CD8-positive, alpha-beta memory T cell (primary cell): ENCODE measurements around the gene ZFPM1. TPM values are rescaled to one million over a fixed set of nuclear protein-coding genes. Genes with fewer than 3 reads are reported as not detected.
"Not testable (repeated sequence)": the region's sequence is repeated elsewhere in the genome, so short reads cannot be mapped to it uniquely, and the experiment has no call there.

Experiments
- CTCF ChIA-PET: fragments of 350-600 bp; sonication (Branson Sonifier 250); formaldehyde crosslinking; loops from one replicate; lab custom pipeline; 2021; ENCODE audit warnings: antibody characterized with exemption; lab: Charles Lee
- POLR2A ChIA-PET: fragments of 350-600 bp; sonication (Branson Sonifier 250); formaldehyde crosslinking; loops from one replicate; lab custom pipeline; 2021; ENCODE audit warnings: antibody characterized with exemption; lab: Charles Lee
- DNase-seq, 5 donors: peaks; one replicate each; pipeline versions ENCODE4 v3.0.0 to v3.0.0-alpha.2; 2020 to 2022; ENCODE audit warnings: mixed read lengths in 1 of 5
- H3K27ac ChIP-seq: one replicate; pipeline ENCODE4 v1.7.0; 2013; ENCODE audit warnings: low read depth, mild to moderate bottlenecking, low read length, moderate library complexity
- H3K27me3 ChIP-seq: 2 replicates; pipeline ENCODE4 v1.7.0; 2013; ENCODE audit warnings: low read length, mild to moderate bottlenecking; ENCODE audit not compliant: insufficient read depth, poor library complexity, severe bottlenecking
- H3K36me3 ChIP-seq: 2 replicates; pipeline ENCODE4 v1.7.0; 2013; ENCODE audit warnings: mild to moderate bottlenecking, low read length, moderate library complexity; ENCODE audit not compliant: insufficient read depth
- H3K4me1 ChIP-seq: 2 replicates; pipeline ENCODE4 v1.7.0; 2013; ENCODE audit warnings: mild to moderate bottlenecking, low read length, moderate library complexity; ENCODE audit not compliant: insufficient read depth
- H3K4me3 ChIP-seq: 2 replicates; pipeline ENCODE4 v1.7.0; 2013; ENCODE audit warnings: mild to moderate bottlenecking, low read length
- H3K9me3 ChIP-seq: 2 replicates; pipeline ENCODE4 v1.7.0; 2013; ENCODE audit warnings: mild to moderate bottlenecking, low read length
- H3K27ac Mint-ChIP-seq, 8 donors: one replicate each; pipeline ENCODE4 v1.8.0; 2020 to 2021; ENCODE audit warnings: mixed read lengths in 8 of 8, mild to moderate bottlenecking in 6 of 8, inconsistent platforms in 3 of 8, moderate library complexity in 3 of 8
- H3K27me3 Mint-ChIP-seq, 2 donors: one replicate each; pipeline ENCODE4 v1.8.0; 2020 to 2021; ENCODE audit warnings: mixed read lengths in 2 of 2, mild to moderate bottlenecking in 1 of 2, moderate library complexity in 1 of 2
- H3K36me3 Mint-ChIP-seq, 3 donors: one replicate each; pipeline ENCODE4 v1.8.0; 2020 to 2021; ENCODE audit warnings: mixed read lengths in 3 of 3, inconsistent platforms in 1 of 3, mild to moderate bottlenecking in 1 of 3
- H3K4me1 Mint-ChIP-seq, 3 donors: one replicate each; pipeline ENCODE4 v1.8.0; 2020 to 2021; ENCODE audit warnings: mixed read lengths in 3 of 3, inconsistent platforms in 1 of 3, mild to moderate bottlenecking in 1 of 3
- H3K4me3 Mint-ChIP-seq, 7 donors: one replicate each; pipeline ENCODE4 v1.8.0; 2020 to 2021; ENCODE audit warnings: mixed read lengths in 7 of 7, mild to moderate bottlenecking in 6 of 7, moderate library complexity in 4 of 7, inconsistent platforms in 2 of 7
- H3K9me3 Mint-ChIP-seq, 5 donors: one replicate each; pipeline ENCODE4 v1.8.0; 2020 to 2022; ENCODE audit warnings: mixed read lengths in 5 of 5, mild to moderate bottlenecking in 3 of 5, moderate library complexity in 2 of 5, inconsistent platforms in 1 of 5
- polyA plus RNA-seq: library from polyadenylated mRNA; unstranded; fragments of 300-500 nt; fragmentation: Illumina TruSeq; gene quantifications from one replicate; pipeline ENCODE4 v1.2.3, GENCODE V29; 2021
- total RNA-seq, 2 experiments: library from RNA; stranded (reverse); gene quantifications; one replicate each; pipeline ENCODE4 v1.2.3, GENCODE V29; 2021

The ZFPM1 gene
- total and polyA plus RNA-seq, 3 experiments from 2014 or later = 0.71 to 16.7 (median 15.5) TPM

- no peaks in the 10 kb centered on the region for H3K9me3 ChIP-seq
- Mint-ChIP-seq H3K36me3 (no peaks in the 10 kb centered on the region), H3K27me3 (peaks cover 0 to 2% of the 10 kb centered on the region in 2 donors), H3K4me1 (peaks cover 4 to 7% (median 4%) of the 10 kb centered on the region in 3 donors), H3K9me3 (no peaks in the 10 kb centered on the region), H3K4me3 (no peak overlapping the region), H3K27ac (no peak overlapping the region)
- POLR2A ChIA-PET = no interaction called here
- no peaks in the 10 kb centered on the region for H3K36me3 ChIP-seq
- no peaks in the 10 kb centered on the region for H3K27me3 ChIP-seq
- no peak overlapping the region for H3K4me3 ChIP-seq
- H3K4me1 ChIP-seq = peaks cover 4% of the 10 kb centered on the region
- CTCF ChIA-PET = no interaction called here
- DNase-seq = no peak
- H3K27ac ChIP-seq = no peak overlapping the region
These were observed 44.4 kb upstream of the ZFPM1 start for GRCh38 chr16:88408561-88409142.

- Mint-ChIP-seq H3K4me1 (peaks cover 4 to 7% (median 4%) of the 10 kb centered on the region in 3 donors), H3K27ac (peak overlapping the region in 1 of 8 donors; percentile 38), H3K27me3 (peaks cover 0 to 2% of the 10 kb centered on the region in 2 donors), H3K9me3 (no peaks in the 10 kb centered on the region), H3K36me3 (no peaks in the 10 kb centered on the region), H3K4me3 (no peak overlapping the region)
- POLR2A ChIA-PET = no interaction called here
- Histone ChIP-seq H3K9me3 (no peaks in the 10 kb centered on the region), H3K27me3 (no peaks in the 10 kb centered on the region), H3K4me1 (peaks cover 4% of the 10 kb centered on the region), H3K4me3 (no peak overlapping the region), H3K27ac (no peak overlapping the region), H3K36me3 (no peaks in the 10 kb centered on the region)
- DNase-seq = no peak
- CTCF ChIA-PET = no interaction called here
These were observed 43.6 kb upstream of the ZFPM1 start for GRCh38 chr16:88409296-88410065.

DNA sequence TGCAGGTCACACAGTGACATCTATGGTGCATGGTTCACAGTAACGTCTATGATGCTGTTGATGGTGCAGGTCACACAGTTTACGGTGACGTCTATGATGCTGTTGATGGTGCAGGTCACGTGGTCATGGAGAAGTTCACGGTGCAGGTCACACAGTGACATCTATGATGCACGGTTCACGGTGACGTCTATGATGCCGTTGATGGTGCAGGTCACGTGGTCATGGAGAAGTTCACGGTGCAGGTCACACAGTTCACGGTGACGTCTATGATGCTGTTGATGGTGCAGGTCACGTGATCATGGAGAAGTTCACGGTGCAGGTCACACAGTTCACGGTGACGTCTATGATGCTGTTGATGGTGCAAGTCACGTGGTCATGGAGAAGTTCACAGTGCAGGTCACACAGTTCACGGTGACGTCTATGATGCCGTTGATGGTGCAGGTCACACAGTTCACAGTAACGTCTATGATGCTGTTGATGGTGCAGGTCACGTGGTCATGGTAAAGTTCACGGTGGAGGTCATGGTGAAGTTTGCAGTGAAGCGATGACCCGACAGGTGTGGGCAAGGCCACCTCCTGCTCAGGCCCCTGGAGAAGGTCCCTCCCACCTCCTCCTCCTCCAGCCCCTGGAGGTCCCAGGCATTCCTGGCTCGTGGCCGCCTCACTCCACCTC, 42.6 kb upstream of the ZFPM1 start:
- POLR2A ChIA-PET, H3K27me3 Mint-ChIP-seq, H3K27me3 ChIP-seq, H3K4me1 ChIP-seq, H3K36me3 Mint-ChIP-seq, DNase-seq, H3K4me3 ChIP-seq, H3K9me3 Mint-ChIP-seq, H3K4me1 Mint-ChIP-seq, H3K9me3 ChIP-seq, H3K27ac ChIP-seq, H3K36me3 ChIP-seq, CTCF ChIA-PET: not testable (repeated sequence)
- H3K27ac Mint-ChIP-seq = peak overlapping the region in 1 of 8 donors; percentile 50
- peak overlapping the region in 1 of 7 donors; percentile 54 for H3K4me3 Mint-ChIP-seq

DNA sequence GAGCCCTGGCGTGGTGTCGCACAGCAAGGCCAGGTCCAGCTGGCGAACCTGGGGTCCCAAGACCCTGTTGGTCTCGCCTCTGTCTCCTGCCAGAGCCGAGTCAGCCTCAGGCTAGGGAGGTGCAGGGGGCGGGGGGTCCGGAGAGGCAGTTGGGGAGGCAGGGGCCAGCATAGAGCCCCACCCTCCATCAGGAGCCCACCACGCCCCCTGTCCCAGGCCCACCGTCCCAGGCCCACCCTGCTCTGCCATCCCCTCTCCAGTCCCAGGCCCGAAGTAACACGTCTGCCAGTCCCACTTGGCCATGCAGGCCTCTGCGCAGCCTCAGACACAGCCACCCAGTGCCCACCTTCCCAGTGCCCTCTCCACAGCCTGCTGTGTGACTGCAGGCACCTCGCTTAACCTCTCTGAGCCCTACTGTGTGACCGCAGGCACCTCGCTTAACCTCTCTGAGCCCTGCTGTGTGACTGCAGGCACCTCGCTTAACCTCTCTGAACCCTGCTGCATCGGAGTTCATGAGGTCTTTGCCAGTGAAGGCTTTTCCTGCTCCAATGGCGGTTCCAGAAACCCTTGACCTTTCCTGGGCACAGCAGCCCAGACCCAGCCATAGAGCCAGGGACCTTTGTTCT, 41.0 kb upstream of the ZFPM1 start:
- Mint-ChIP-seq H3K36me3 (no peaks in the 10 kb centered on the region), H3K4me3 (no peak overlapping the region), H3K9me3 (no peaks in the 10 kb centered on the region), H3K27ac (no peak overlapping the region), H3K4me1 (peaks cover 4 to 7% (median 4%) of the 10 kb centered on the region in 3 donors), H3K27me3 (peaks cover 2 to 3% of the 10 kb centered on the region in 2 donors)
- no peak for DNase-seq
- H3K9me3 ChIP-seq = no peaks in the 10 kb centered on the region
- no peak overlapping the region for H3K27ac ChIP-seq
- peaks cover 4% of the 10 kb centered on the region for H3K4me1 ChIP-seq
- no peak overlapping the region for H3K4me3 ChIP-seq
- H3K36me3 ChIP-seq = no peaks in the 10 kb centered on the region
- ChIA-PET POLR2A (no interaction called here), CTCF (no interaction called here)
- no peaks in the 10 kb centered on the region for H3K27me3 ChIP-seq

GRCh38 chr16:88412766-88413165, 40.3 kb upstream of the ZFPM1 start:
- no peaks in the 10 kb centered on the region for H3K36me3 ChIP-seq
- peaks cover 2% of the 10 kb centered on the region for H3K4me1 ChIP-seq
- H3K9me3 ChIP-seq = no peaks in the 10 kb centered on the region
- Mint-ChIP-seq H3K4me1 (peaks cover 2 to 4% (median 4%) of the 10 kb centered on the region in 3 donors), H3K4me3 (no peak overlapping the region), H3K36me3 (no peaks in the 10 kb centered on the region), H3K9me3 (no peaks in the 10 kb centered on the region), H3K27ac (no peak overlapping the region), H3K27me3 (peaks cover 2 to 3% of the 10 kb centered on the region in 2 donors)
- POLR2A ChIA-PET = no interaction called here
- H3K27me3 ChIP-seq = no peaks in the 10 kb centered on the region
- no peak for DNase-seq
- CTCF ChIA-PET = no interaction called here
- no peak overlapping the region for H3K4me3 ChIP-seq
- no peak overlapping the region for H3K27ac ChIP-seq

- no peaks in the 10 kb centered on the region for H3K4me1 Mint-ChIP-seq
- DNase-seq = no peak
- Histone ChIP-seq H3K4me1 (no peaks in the 10 kb centered on the region), H3K27me3 (no peaks in the 10 kb centered on the region), H3K9me3 (no peaks in the 10 kb centered on the region), H3K36me3 (no peaks in the 10 kb centered on the region), H3K4me3 (no peak overlapping the region), H3K27ac (no peak overlapping the region)
- H3K27ac Mint-ChIP-seq = no peak overlapping the region
- H3K9me3 Mint-ChIP-seq = no peaks in the 10 kb centered on the region
- no peak overlapping the region for H3K4me3 Mint-ChIP-seq
- ChIA-PET POLR2A (no interaction called here), CTCF (no interaction called here)
- H3K27me3 Mint-ChIP-seq = peaks cover under 1 to 3% of the 10 kb centered on the region in 2 donors
- no peaks in the 10 kb centered on the region for H3K36me3 Mint-ChIP-seq
These were observed 39.8 kb upstream of the ZFPM1 start for GRCh38 chr16:88413231-88413630.

- ChIA-PET CTCF (no interaction called here), POLR2A (no interaction called here)
- H3K4me1 ChIP-seq = no peaks in the 10 kb centered on the region
- no peak overlapping the region for H3K4me3 Mint-ChIP-seq
- H3K4me1 Mint-ChIP-seq = no peaks in the 10 kb centered on the region
- H3K9me3 Mint-ChIP-seq = no peaks in the 10 kb centered on the region
- no peak overlapping the region for H3K27ac ChIP-seq
- H3K4me3 ChIP-seq = no peak overlapping the region
- H3K27me3 Mint-ChIP-seq = peaks cover 0 to 5% of the 10 kb centered on the region in 2 donors
- DNase-seq = no peak
- no peaks in the 10 kb centered on the region for H3K36me3 ChIP-seq
- no peaks in the 10 kb centered on the region for H3K9me3 ChIP-seq
- H3K27ac Mint-ChIP-seq = no peak overlapping the region
- no peaks in the 10 kb centered on the region for H3K36me3 Mint-ChIP-seq
- no peaks in the 10 kb centered on the region for H3K27me3 ChIP-seq
These were observed 39.4 kb upstream of the ZFPM1 start for GRCh38 chr16:88413631-88414030.
